SU-DHL-6 (cell line): ENCODE data around the gene TMEM233.

Source experiments
- H2AFZ ChIP-seq: fragments of 200-600 bp; sonication (generic); 2 replicates; pipeline ENCODE4 v1.6.1; 2014; ENCODE audit warnings: low read depth, mild to moderate bottlenecking, moderate library complexity, mixed read lengths, antibody characterized with exemption, low read length; ENCODE audit not compliant: severe bottlenecking
- H3F3A ChIP-seq: fragments of 200-600 bp; shearing (Covaris generic); 2 replicates; pipeline ENCODE4 v1.6.0; 2016; ENCODE audit warnings: antibody characterized with exemption, mild to moderate bottlenecking; ENCODE audit not compliant: insufficient read depth
- H3K27ac ChIP-seq: fragments of 200-600 bp; sonication (generic); 2 replicates; pipeline ENCODE4 v1.5.1; 2016; ENCODE audit warnings: low read depth, mild to moderate bottlenecking, low read length, moderate library complexity, mixed read lengths
- H3K27me3 ChIP-seq: fragments of 200-600 bp; sonication (generic), shearing (Covaris generic); 2 replicates; pipeline ENCODE4 v1.6.0; 2014; ENCODE audit warnings: mild to moderate bottlenecking, low read length
- H3K36me3 ChIP-seq: fragments of 200-600 bp; sonication (generic); 2 replicates; pipeline ENCODE4 v1.6.1; 2014; ENCODE audit warnings: mild to moderate bottlenecking, low read length, mixed read lengths
- H3K4me2 ChIP-seq: fragments of 300-600, 200-600 bp; shearing (Covaris generic), sonication (generic); 2 replicates; pipeline ENCODE4 v1.6.0; 2014; ENCODE audit warnings: low read length, low read depth, mild to moderate bottlenecking; ENCODE audit not compliant: poor library complexity, severe bottlenecking
- H3K4me3 ChIP-seq: fragments of 200-600 bp; sonication (generic); 2 replicates; pipeline ENCODE4 v1.5.1; 2014; ENCODE audit warnings: antibody characterized with exemption, low read length, mild to moderate bottlenecking, mixed read lengths; ENCODE audit not compliant: insufficient read depth, poor library complexity, severe bottlenecking
- H3K79me2 ChIP-seq: fragments of 200-600 bp; sonication (generic); 2 replicates; pipeline ENCODE4 v1.6.1; 2014; ENCODE audit warnings: mild to moderate bottlenecking, low read length, moderate library complexity; ENCODE audit not compliant: insufficient read depth
- H3K9ac ChIP-seq: fragments of 200-600 bp; sonication (generic); 2 replicates; pipeline ENCODE4 v1.7.0; 2014; ENCODE audit warnings: mild to moderate bottlenecking, low read length
- H3K9me2 ChIP-seq: fragments of 200-600 bp; sonication (generic); replicated peaks from 2 replicates; pipeline ENCODE4 v1.6.1; 2014; ENCODE audit warnings: low read length; ENCODE audit not compliant: insufficient read depth
- H3K9me3 ChIP-seq: fragments of 200-600 bp; sonication (generic); 2 replicates; pipeline ENCODE4 v1.6.1; 2014; ENCODE audit warnings: low read length, mixed read lengths; ENCODE audit not compliant: insufficient read depth
- H4K20me1 ChIP-seq: fragments of 200-600 bp; sonication (generic); 2 replicates; pipeline ENCODE4 v1.6.1; 2014; ENCODE audit warnings: low read depth, mild to moderate bottlenecking, antibody characterized with exemption, low read length, moderate library complexity, mixed read lengths
- EZH2phosphoT487 ChIP-seq: fragments of 200-600 bp; sonication (generic), shearing (Covaris generic); conservative IDR thresholded peaks from 2 replicates; pipeline ENCODE4 v1.6.1; 2018; ENCODE audit warnings: mild to moderate bottlenecking, antibody characterized with exemption, low read length, moderate library complexity, mixed read lengths
- TF ChIP-seq, protein P1 (sequence below): fragments of 200-600 bp; sonication (generic); IDR thresholded peaks from one replicate; pipeline ENCODE4 v1.5.1; 2017; ENCODE audit warnings: antibody characterized with exemption, mild to moderate bottlenecking, low read length, moderate library complexity; ENCODE audit not compliant: insufficient read depth, poor library complexity, severe bottlenecking

Gene TMEM233

DNA sequence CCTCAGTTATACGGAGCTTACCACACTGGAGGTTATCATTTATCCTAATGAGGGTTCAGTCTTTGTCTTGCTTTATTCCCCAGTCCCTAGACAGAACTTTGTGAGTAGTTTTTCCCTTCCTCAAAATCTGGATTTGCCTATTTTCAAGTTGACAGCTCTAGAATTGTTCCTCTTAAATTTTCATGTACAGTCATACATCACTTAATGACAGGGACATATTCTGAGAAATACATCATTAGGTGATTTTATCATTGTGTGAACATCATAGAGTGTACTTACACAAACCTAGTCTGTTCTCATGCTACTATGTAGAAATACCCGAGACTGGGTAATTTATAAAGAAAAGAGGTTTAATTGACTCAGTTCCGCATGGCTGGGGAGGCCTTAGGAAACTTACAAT lies 77.5 kb downstream of the TMEM233 start:
- Histone ChIP-seq H3K79me2 (peaks cover 42% of the 10 kb centered on the region), H3K36me3 (peaks cover 14% of the 10 kb centered on the region; the same call in 1 of the 2 replicates), H2AFZ (no peak overlapping the region), H3K4me2 (no peak overlapping the region), H3K27ac (no peak overlapping the region), H3K4me3 (no peak overlapping the region), H4K20me1 (no peaks in the 10 kb centered on the region), H3K9me2 (no peaks in the 10 kb centered on the region), H3F3A (peaks cover 14% of the 10 kb centered on the region), H3K27me3 (no peaks in the 10 kb centered on the region), H3K9ac (no peak overlapping the region), H3K9me3 (no peaks in the 10 kb centered on the region)
- TF ChIP-seq, protein P1, sequence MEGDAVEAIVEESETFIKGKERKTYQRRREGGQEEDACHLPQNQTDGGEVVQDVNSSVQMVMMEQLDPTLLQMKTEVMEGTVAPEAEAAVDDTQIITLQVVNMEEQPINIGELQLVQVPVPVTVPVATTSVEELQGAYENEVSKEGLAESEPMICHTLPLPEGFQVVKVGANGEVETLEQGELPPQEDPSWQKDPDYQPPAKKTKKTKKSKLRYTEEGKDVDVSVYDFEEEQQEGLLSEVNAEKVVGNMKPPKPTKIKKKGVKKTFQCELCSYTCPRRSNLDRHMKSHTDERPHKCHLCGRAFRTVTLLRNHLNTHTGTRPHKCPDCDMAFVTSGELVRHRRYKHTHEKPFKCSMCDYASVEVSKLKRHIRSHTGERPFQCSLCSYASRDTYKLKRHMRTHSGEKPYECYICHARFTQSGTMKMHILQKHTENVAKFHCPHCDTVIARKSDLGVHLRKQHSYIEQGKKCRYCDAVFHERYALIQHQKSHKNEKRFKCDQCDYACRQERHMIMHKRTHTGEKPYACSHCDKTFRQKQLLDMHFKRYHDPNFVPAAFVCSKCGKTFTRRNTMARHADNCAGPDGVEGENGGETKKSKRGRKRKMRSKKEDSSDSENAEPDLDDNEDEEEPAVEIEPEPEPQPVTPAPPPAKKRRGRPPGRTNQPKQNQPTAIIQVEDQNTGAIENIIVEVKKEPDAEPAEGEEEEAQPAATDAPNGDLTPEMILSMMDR = no peak
- no peak for TF ChIP-seq EZH2phosphoT487

- H3K27me3 ChIP-seq = no peaks in the 10 kb centered on the region
- H3K9me3 ChIP-seq = no peaks in the 10 kb centered on the region
- H3K27ac ChIP-seq = no peak overlapping the region
- H3K79me2 ChIP-seq = peaks cover 42% of the 10 kb centered on the region
- no peak overlapping the region for H2AFZ ChIP-seq
- peaks cover 20% of the 10 kb centered on the region for H3K36me3 ChIP-seq
- no peak for TF ChIP-seq EZH2phosphoT487
- TF ChIP-seq, protein P1 = no peak
- no peak overlapping the region for H3K9ac ChIP-seq
- no peaks in the 10 kb centered on the region for H4K20me1 ChIP-seq
- no peak overlapping the region for H3K4me3 ChIP-seq
- H3K9me2 ChIP-seq = no peaks in the 10 kb centered on the region
- no peak overlapping the region for H3K4me2 ChIP-seq
- peaks cover 3% of the 10 kb centered on the region for H3F3A ChIP-seq
Observed at GRCh38 chr12:119672194-119672593, 78.6 kb downstream of the TMEM233 start.

DNA sequence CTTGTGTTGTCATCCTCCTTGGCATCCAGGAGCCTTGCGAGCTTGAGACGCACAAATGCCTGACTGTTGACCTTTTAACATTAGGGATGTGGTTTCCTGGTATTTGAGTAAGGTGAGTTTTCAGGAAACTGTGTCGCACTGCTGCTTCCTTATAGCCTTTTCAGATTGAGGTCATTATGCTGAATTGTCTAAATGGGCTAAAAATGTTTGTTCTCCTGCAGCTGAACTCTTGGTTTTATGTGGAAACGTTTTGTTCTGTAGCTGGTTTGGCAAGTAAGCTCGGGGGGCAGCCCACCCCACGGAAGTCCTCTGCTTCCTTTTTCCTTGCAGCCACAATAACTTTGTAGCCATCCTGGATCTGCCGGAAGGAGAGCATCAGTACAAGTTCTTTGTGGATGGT lies 80.1 kb downstream of the TMEM233 start:
- TF ChIP-seq, protein P1 = no peak
- TF ChIP-seq EZH2phosphoT487 = no peak
- Histone ChIP-seq H3K27me3 (no peaks in the 10 kb centered on the region), H3K79me2 (peaks cover 36% of the 10 kb centered on the region), H3K27ac (no peak overlapping the region), H3K4me3 (no peak overlapping the region), H3K9ac (no peak overlapping the region), H3K4me2 (no peak overlapping the region), H3F3A (no peaks in the 10 kb centered on the region), H2AFZ (no peak overlapping the region), H4K20me1 (no peaks in the 10 kb centered on the region), H3K36me3 (peaks cover 25% of the 10 kb centered on the region), H3K9me2 (no peaks in the 10 kb centered on the region), H3K9me3 (no peaks in the 10 kb centered on the region)
